Astrocyte (in vitro differentiated cells and primary cell): Measurements from ENCODE around the gene BASP1. TPM values are rescaled to one million over a fixed set of nuclear protein-coding genes. Genes with fewer than 3 reads are reported as not detected.

Source experiments
- DNase-seq: peaks from one replicate; pipeline ENCODE4 v3.0.0-alpha.2; 2010; ENCODE audit warnings: low read depth
- FAIRE-seq: peaks from 2 replicates; lab custom pipeline; 2011; peaks lifted over from hg19 to GRCh38; lab: Jason Lieb, UNC
- H2AFZ ChIP-seq: 2 replicates; pipeline ENCODE4 v1.6.0; 2012; ENCODE audit warnings: low read depth, low read length, inconsistent platforms
- H3K27ac ChIP-seq: 2 replicates; pipeline ENCODE4 v1.5.1; 2011; ENCODE audit warnings: low read depth, low read length, inconsistent platforms
- H3K27me3 ChIP-seq: 2 replicates; pipeline ENCODE4 v1.6.0; 2011; ENCODE audit warnings: low read length, inconsistent platforms; ENCODE audit not compliant: insufficient read depth
- H3K36me3 ChIP-seq: 2 replicates; pipeline ENCODE4 v1.5.1; 2011; ENCODE audit warnings: low read length, inconsistent platforms; ENCODE audit not compliant: insufficient read depth
- H3K4me1 ChIP-seq: 2 replicates; pipeline ENCODE4 v1.5.1; 2011; ENCODE audit warnings: low read length, inconsistent platforms; ENCODE audit not compliant: insufficient read depth
- H3K4me2 ChIP-seq: 2 replicates; pipeline ENCODE4 v1.6.0; 2012; ENCODE audit warnings: low read length, inconsistent platforms
- H3K4me3 ChIP-seq: 2 replicates; pipeline ENCODE4 v1.5.1; 2011; ENCODE audit warnings: low read depth, mild to moderate bottlenecking, low read length, inconsistent platforms; ENCODE audit not compliant: insufficient read depth
- H3K79me2 ChIP-seq: 2 replicates; pipeline ENCODE4 v1.6.0; 2012; ENCODE audit warnings: mild to moderate bottlenecking, low read length, inconsistent platforms; ENCODE audit not compliant: insufficient read depth
- H3K9ac ChIP-seq: 2 replicates; pipeline ENCODE4 v1.6.0; 2012; ENCODE audit warnings: mild to moderate bottlenecking, low read length, inconsistent platforms
- H3K9me3 ChIP-seq: 2 replicates; pipeline ENCODE4 v1.5.1; 2012; ENCODE audit warnings: low read depth, mild to moderate bottlenecking, low read length, inconsistent platforms; ENCODE audit not compliant: insufficient read depth
- H4K20me1 ChIP-seq: 2 replicates; pipeline ENCODE4 v1.6.0; 2012; ENCODE audit warnings: low read length, inconsistent platforms; ENCODE audit not compliant: insufficient read depth
- H3K27ac Mint-ChIP-seq: one replicate; pipeline ENCODE4 v1.8.0; 2021; ENCODE audit warnings: mild to moderate bottlenecking, mixed read lengths; ENCODE audit not compliant: unreplicated experiment
- H3K27me3 Mint-ChIP-seq: one replicate; pipeline ENCODE4 v1.8.0; 2021; ENCODE audit warnings: low read depth, mixed read lengths; ENCODE audit not compliant: unreplicated experiment
- H3K36me3 Mint-ChIP-seq: one replicate; pipeline ENCODE4 v1.8.0; 2021; ENCODE audit warnings: low read depth, mixed read lengths; ENCODE audit not compliant: unreplicated experiment
- H3K4me1 Mint-ChIP-seq: one replicate; pipeline ENCODE4 v1.8.0; 2021; ENCODE audit warnings: low read depth, mixed read lengths; ENCODE audit not compliant: unreplicated experiment
- H3K4me3 Mint-ChIP-seq: one replicate; pipeline ENCODE4 v1.8.0; 2021; ENCODE audit warnings: mild to moderate bottlenecking, moderate library complexity, mixed read lengths; ENCODE audit not compliant: unreplicated experiment
- H3K9me3 Mint-ChIP-seq: one replicate; pipeline ENCODE4 v1.8.0; 2021; ENCODE audit warnings: mild to moderate bottlenecking, mixed read lengths; ENCODE audit not compliant: unreplicated experiment
- CTCF ChIP-seq: IDR thresholded peaks from 2 replicates; pipeline ENCODE4 v1.5.1; 2011; ENCODE audit warnings: low read depth, mild to moderate bottlenecking, inconsistent platforms, low read length, moderate library complexity; ENCODE audit not compliant: insufficient read depth
- EZH2 ChIP-seq: IDR thresholded peaks from 2 replicates; pipeline ENCODE4 v1.6.1; 2012; ENCODE audit warnings: mild to moderate bottlenecking, low read length, inconsistent platforms; ENCODE audit not compliant: insufficient read depth
- total RNA-seq: library from RNA; stranded (reverse); gene quantifications from 2 replicates; pipeline ENCODE4 v1.2.1, GENCODE V29; 2021

BASP1 gene
- total RNA-seq, 1 donor from 2014 or later, result 273 TPM

- H3K4me2 ChIP-seq, result peak overlapping the region; percentile 66
- H3K36me3 ChIP-seq, result peaks cover 30% of the 10 kb centered on the region
- no peak overlapping the region for H2AFZ ChIP-seq
- peaks cover 98% of the 10 kb centered on the region for H3K79me2 ChIP-seq
- FAIRE-seq (no peak), DNase-seq (no peak)
- H3K9me3 ChIP-seq, result no peaks in the 10 kb centered on the region
- peak overlapping the region; percentile 27 for H3K4me3 Mint-ChIP-seq
- TF ChIP-seq EZH2 (no peak), CTCF (no peak)
- H3K27ac ChIP-seq, result peak overlapping the region; percentile 62
- peaks cover 21% of the 10 kb centered on the region for H3K36me3 Mint-ChIP-seq
- H3K4me1 Mint-ChIP-seq, result peaks cover 69% of the 10 kb centered on the region
- H3K27ac Mint-ChIP-seq, result peak overlapping the region; percentile 79
- H3K27me3 Mint-ChIP-seq, result no peaks in the 10 kb centered on the region
- no peak overlapping the region for H3K4me3 ChIP-seq
- H3K27me3 ChIP-seq, result no peaks in the 10 kb centered on the region
- H4K20me1 ChIP-seq, result peaks cover 79% of the 10 kb centered on the region
- H3K4me1 ChIP-seq, result peaks cover 46% of the 10 kb centered on the region
- peak overlapping the region; percentile 54 for H3K9ac ChIP-seq
- no peaks in the 10 kb centered on the region for H3K9me3 Mint-ChIP-seq
These were observed 11.9 kb downstream of the BASP1 start for GRCh38 chr5:17229313-17229712.

- DNase-seq (no peak), FAIRE-seq (no peak)
- H3K4me3 ChIP-seq, result no peak overlapping the region
- H3K27me3 ChIP-seq, result no peaks in the 10 kb centered on the region
- no peak overlapping the region for H3K4me2 ChIP-seq
- Mint-ChIP-seq H3K36me3 (peaks cover 26% of the 10 kb centered on the region), H3K27ac (no peak overlapping the region), H3K9me3 (no peaks in the 10 kb centered on the region), H3K4me3 (peak overlapping the region; percentile 3), H3K27me3 (no peaks in the 10 kb centered on the region), H3K4me1 (peaks cover 64% of the 10 kb centered on the region)
- no peaks in the 10 kb centered on the region for H3K9me3 ChIP-seq
- H4K20me1 ChIP-seq, result peaks cover 79% of the 10 kb centered on the region
- peaks cover 98% of the 10 kb centered on the region for H3K79me2 ChIP-seq
- no peak overlapping the region for H3K27ac ChIP-seq
- H3K4me1 ChIP-seq, result peaks cover 38% of the 10 kb centered on the region
- no peak for TF ChIP-seq CTCF
- no peak for TF ChIP-seq EZH2
- H2AFZ ChIP-seq, result no peak overlapping the region
- peaks cover 33% of the 10 kb centered on the region for H3K36me3 ChIP-seq
- no peak overlapping the region for H3K9ac ChIP-seq
These were observed 12.8 kb downstream of the BASP1 start for GRCh38 chr5:17230191-17230590.

- FAIRE-seq (no peak), DNase-seq (no peak)
- H2AFZ ChIP-seq, result no peak overlapping the region
- no peaks in the 10 kb centered on the region for H3K9me3 ChIP-seq
- H3K27me3 ChIP-seq, result no peaks in the 10 kb centered on the region
- Mint-ChIP-seq H3K9me3 (no peaks in the 10 kb centered on the region), H3K4me1 (peaks cover 64% of the 10 kb centered on the region), H3K4me3 (no peak overlapping the region), H3K27me3 (no peaks in the 10 kb centered on the region), H3K27ac (peak overlapping the region; percentile 16), H3K36me3 (peaks cover 26% of the 10 kb centered on the region)
- H3K27ac ChIP-seq, result no peak overlapping the region
- H3K4me2 ChIP-seq, result no peak overlapping the region
- H3K9ac ChIP-seq, result no peak overlapping the region
- H3K36me3 ChIP-seq, result peaks cover 33% of the 10 kb centered on the region
- peaks cover 81% of the 10 kb centered on the region for H4K20me1 ChIP-seq
- H3K4me1 ChIP-seq, result peaks cover 41% of the 10 kb centered on the region
- H3K4me3 ChIP-seq, result no peak overlapping the region
- H3K79me2 ChIP-seq, result peaks cover 98% of the 10 kb centered on the region
- TF ChIP-seq EZH2 (no peak), CTCF (no peak)
These were observed 13.5 kb downstream of the BASP1 start for GRCh38 chr5:17230808-17231525.
